ENCODE data around the gene NBPF3.
A peak's percentile ranks its signal among the peaks of the same experiment; 100 is the strongest.
"Not testable (repeated sequence)": the region's sequence is repeated elsewhere in the genome, so short reads cannot be mapped to it uniquely, and the experiment has no call there.

Gene NBPF3

GRCh38 chr1:21406659-21407058 is 33.3 kb upstream of the NBPF3 start (continued):
- TF ChIP-seq, protein P1, sequence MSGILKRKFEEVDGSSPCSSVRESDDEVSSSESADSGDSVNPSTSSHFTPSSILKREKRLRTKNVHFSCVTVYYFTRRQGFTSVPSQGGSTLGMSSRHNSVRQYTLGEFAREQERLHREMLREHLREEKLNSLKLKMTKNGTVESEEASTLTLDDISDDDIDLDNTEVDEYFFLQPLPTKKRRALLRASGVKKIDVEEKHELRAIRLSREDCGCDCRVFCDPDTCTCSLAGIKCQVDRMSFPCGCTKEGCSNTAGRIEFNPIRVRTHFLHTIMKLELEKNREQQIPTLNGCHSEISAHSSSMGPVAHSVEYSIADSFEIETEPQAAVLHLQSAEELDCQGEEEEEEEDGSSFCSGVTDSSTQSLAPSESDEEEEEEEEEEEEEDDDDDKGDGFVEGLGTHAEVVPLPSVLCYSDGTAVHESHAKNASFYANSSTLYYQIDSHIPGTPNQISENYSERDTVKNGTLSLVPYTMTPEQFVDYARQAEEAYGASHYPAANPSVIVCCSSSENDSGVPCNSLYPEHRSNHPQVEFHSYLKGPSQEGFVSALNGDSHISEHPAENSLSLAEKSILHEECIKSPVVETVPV (CRISPR knock-in tag; IDR thresholded peaks at IDR 0.05) = no peak
- TF ChIP-seq SNAI2 (CRISPR knock-in tag; IDR thresholded peaks at IDR 0.05) (no peak), ARNTL (CRISPR knock-in tag; IDR thresholded peaks at IDR 0.05; ENCODE audit: borderline replicate concordance, low read depth) (no peak), GLIS3 (CRISPR knock-in tag; IDR thresholded peaks at IDR 0.05) (no peak), ZNF70 (CRISPR knock-in tag; IDR thresholded peaks at IDR 0.05) (no peak), BACH2 (CRISPR knock-in tag; IDR thresholded peaks at IDR 0.05; ENCODE audit: borderline replicate concordance) (no peak)

DNA sequence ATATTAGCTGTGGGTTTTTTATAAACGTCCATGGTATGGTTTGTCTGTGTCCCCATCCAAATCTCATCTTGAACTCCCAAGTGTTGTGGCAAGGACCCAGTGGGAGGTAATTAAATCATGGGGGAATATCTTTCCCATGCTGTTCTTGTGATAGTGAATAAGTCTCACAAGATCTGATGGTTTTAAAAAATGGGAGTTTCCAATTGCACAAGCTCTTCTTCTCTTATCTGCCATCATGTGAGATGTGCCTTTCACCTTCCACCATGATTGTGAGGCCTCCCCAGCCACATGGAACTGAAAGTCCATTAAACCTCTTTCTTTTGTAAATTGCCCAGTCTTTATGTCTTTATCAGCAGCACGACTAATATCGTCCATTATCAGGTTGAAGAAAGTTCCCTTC is 30.0 kb upstream of the NBPF3 start:
- ATAC-seq = not testable (repeated sequence)

- ATAC-seq = no peak
- TF ChIP-seq SNAI2 (CRISPR knock-in tag; IDR thresholded peaks at IDR 0.05) (no peak), ZNF565 (CRISPR knock-in tag; conservative IDR thresholded peaks at IDR 0.05; ENCODE audit: low read depth) (no peak), ARNTL (CRISPR knock-in tag; IDR thresholded peaks at IDR 0.05; ENCODE audit: borderline replicate concordance, low read depth) (no peak), ISL1 (CRISPR knock-in tag; IDR thresholded peaks at IDR 0.05) (no peak), OSR1 (CRISPR knock-in tag; IDR thresholded peaks at IDR 0.05) (no peak), TOX (CRISPR knock-in tag; IDR thresholded peaks at IDR 0.05; ENCODE audit: borderline replicate concordance) (no peak), BACH2 (CRISPR knock-in tag; IDR thresholded peaks at IDR 0.05; ENCODE audit: borderline replicate concordance) (no peak)
- TF ChIP-seq, protein P1 (CRISPR knock-in tag; IDR thresholded peaks at IDR 0.05) = no peak
- TF ChIP-seq, protein P2, sequence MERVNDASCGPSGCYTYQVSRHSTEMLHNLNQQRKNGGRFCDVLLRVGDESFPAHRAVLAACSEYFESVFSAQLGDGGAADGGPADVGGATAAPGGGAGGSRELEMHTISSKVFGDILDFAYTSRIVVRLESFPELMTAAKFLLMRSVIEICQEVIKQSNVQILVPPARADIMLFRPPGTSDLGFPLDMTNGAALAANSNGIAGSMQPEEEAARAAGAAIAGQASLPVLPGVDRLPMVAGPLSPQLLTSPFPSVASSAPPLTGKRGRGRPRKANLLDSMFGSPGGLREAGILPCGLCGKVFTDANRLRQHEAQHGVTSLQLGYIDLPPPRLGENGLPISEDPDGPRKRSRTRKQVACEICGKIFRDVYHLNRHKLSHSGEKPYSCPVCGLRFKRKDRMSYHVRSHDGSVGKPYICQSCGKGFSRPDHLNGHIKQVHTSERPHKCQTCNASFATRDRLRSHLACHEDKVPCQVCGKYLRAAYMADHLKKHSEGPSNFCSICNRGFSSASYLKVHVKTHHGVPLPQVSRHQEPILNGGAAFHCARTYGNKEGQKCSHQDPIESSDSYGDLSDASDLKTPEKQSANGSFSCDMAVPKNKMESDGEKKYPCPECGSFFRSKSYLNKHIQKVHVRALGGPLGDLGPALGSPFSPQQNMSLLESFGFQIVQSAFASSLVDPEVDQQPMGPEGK (CRISPR knock-in tag; IDR thresholded peaks at IDR 0.05; ENCODE audit: borderline replicate concordance) = no peak
Observed at GRCh38 chr1:21414015-21414414, 25.9 kb upstream of the NBPF3 start.

DNA sequence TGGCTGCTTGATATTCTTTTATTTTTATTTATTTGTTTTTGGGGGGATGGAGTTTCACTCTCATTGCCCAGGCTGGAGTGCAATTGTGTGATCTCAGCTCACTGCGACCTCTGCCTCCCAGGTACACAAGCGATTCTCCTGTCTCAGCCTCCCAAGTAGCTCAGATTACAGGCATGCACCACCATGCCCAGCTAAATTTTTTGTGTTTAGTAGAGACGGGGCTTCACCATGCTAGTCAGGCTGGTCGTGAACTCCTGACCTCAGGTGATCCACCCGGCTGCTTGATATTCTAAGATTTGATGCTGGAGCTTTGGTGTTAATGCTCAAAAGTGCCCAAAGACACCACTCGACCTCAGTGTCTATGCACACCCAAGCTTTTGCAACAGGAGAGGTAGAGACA is 19.6 kb upstream of the NBPF3 start:
- ATAC-seq = not testable (repeated sequence)

- TF ChIP-seq TCF4 (CRISPR knock-in tag; IDR thresholded peaks at IDR 0.05; ENCODE audit: borderline replicate concordance) (peak; percentile 74; the same call in 1 of the 2 replicates), TSHZ2 (CRISPR knock-in tag; IDR thresholded peaks at IDR 0.05) (peak; percentile 66; the same call in 1 of the 2 replicates)
- ATAC-seq = not testable (repeated sequence)
Observed at GRCh38 chr1:21421307-21421706, 18.6 kb upstream of the NBPF3 start.

GRCh38 chr1:21427798-21428480 is 12.0 kb upstream of the NBPF3 start:
- ATAC-seq = not testable (repeated sequence)

DNA sequence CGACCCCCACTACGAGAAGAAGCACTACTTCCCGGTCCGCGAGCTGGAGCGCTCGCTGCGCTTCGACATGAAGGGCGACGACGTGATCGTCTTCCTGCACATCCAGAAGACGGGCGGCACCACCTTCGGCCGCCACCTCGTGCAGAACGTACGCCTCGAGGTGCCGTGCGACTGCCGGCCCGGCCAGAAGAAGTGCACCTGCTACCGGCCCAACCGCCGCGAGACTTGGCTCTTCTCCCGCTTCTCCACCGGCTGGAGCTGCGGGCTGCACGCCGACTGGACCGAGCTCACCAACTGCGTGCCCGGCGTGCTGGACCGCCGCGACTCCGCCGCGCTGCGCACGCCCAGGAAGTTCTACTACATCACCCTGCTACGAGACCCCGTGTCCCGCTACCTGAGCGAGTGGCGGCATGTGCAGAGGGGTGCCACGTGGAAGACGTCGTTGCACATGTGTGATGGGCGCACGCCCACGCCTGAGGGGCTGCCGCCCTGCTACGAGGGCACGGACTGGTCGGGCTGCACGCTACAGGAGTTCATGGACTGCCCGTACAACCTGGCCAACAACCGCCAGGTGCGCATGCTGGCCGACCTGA is 11.4 kb upstream of the NBPF3 start:
- not testable (repeated sequence) for ATAC-seq

- not testable (repeated sequence) for ATAC-seq
Observed at GRCh38 chr1:21429210-21429609, 10.7 kb upstream of the NBPF3 start.

DNA sequence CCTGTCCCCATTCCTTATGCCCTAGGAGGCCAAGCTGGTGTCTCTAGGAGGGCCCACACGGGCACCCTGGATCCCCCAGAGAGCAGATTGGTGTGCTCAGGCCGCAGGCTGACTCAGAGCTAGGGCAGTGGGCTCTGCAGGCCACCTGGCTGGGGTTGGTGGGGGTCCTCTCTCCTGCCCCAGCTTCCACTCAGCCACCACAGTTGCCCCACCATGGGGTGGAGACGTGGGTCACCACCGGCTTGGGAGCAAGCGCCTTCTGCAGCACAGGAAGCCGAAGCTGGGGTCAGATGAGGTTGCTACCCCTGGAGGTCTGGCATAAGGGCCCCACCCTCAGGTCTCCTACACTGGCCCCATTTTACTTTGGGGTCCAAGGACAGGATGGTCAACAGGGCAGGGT is 9.1 kb upstream of the NBPF3 start:
- not testable (repeated sequence) for ATAC-seq
